ENCODE results near the gene MRPL44. TPM values are rescaled to one million over a fixed set of nuclear protein-coding genes. Genes with fewer than 3 reads are reported as not detected.

MRPL44 gene
- total and polyA plus RNA-seq, 11 donors = 20.7 to 54.2 (median 38.2) TPM

GRCh38 chr2:223943561-223944008 lies 13.7 kb upstream of the MRPL44 start:
- TF ChIP-seq CTCF (IDR thresholded peaks at IDR 0.05) (no peak), POLR2A (IDR thresholded peaks at IDR 0.05) (no peak)
- Histone ChIP-seq H3K27ac (peak overlapping the region; percentile 31 to 98 (median 95)), H3K27me3 (no peaks in the 10 kb centered on the region), H3K36me3 (no peaks in the 10 kb centered on the region), H3K9me3 (no peaks in the 10 kb centered on the region), H3K4me1 (peaks cover 0 to 74% (median 33%) of the 10 kb centered on the region in 12 donors), H3K4me3 (peak overlapping the region; percentile 70 to 100 (median 96))
- intact Hi-C loops (cut with DNase I) = no loop called here
- DNase-seq (peak in 1 of 5 donors; percentile 27), ATAC-seq (peak in 2 of 4 donors; percentile 19 to 51)
- 21 to 38% (median 33%) methylated on average over 7 of the region's 7 CpGs for whole genome bisulfite sequencing, 4 donors

GRCh38 chr2:223944166-223944702 lies 13.0 kb upstream of the MRPL44 start:
- peak; percentile 32 to 68 (median 61) for ATAC-seq

GRCh38 chr2:223944703-223945531 lies 12.3 kb upstream of the MRPL44 start, which contains the start of gene WDFY1:
TSS of gene WDFY1 (minus strand) at chr2:223945335. CDS start at chr2:223945284, 51 bp downstream.
- peak in 1 of 12 donors; percentile 8 for TF ChIP-seq CTCF (IDR thresholded peaks at IDR 0.05)
- TF ChIP-seq POLR2A (IDR thresholded peaks at IDR 0.05) = peak in 1 of 2 donors; percentile 70
- Histone ChIP-seq H3K4me3 (peak within 1 kb of the TSS; percentile 70 to 100 (median 96)), H3K27me3 (no peaks in the 10 kb centered on the region), H3K9me3 (no peaks in the 10 kb centered on the region), H3K27ac (peak within 1 kb of the TSS; percentile 89 to 98 (median 95)), H3K36me3 (no peaks in the 10 kb centered on the region), H3K4me1 (peaks cover 0 to 74% (median 29%) of the 10 kb centered on the region in 12 donors)
- intact Hi-C loops (cut with DNase I) = loop anchor here in 1 of 10 donors (1.0 kb wide), 1 partner anchor 12 kb away; the partner anchor contains the start of gene MRPL44
- ATAC-seq (peak; percentile 87 to 98 (median 96)), DNase-seq (peak; percentile 90 to 96 (median 93))
- WGBS, 4 donors = 0 to 2% (median 1%) methylated on average over 26 to 87 of the region's 87 CpGs

More at GRCh38 chr2:223944166-223944702, 13.0 kb upstream of the MRPL44 start:
- H3K27ac ChIP-seq = peak overlapping the region; percentile 89 to 98 (median 95)
- H3K4me3 ChIP-seq = peak overlapping the region; percentile 70 to 100 (median 96)
- H3K9me3 ChIP-seq = no peaks in the 10 kb centered on the region
- intact Hi-C loops (cut with DNase I) = no loop called here
- H3K36me3 ChIP-seq = no peaks in the 10 kb centered on the region
- WGBS, 4 donors = 0 to 1% (median 0%) methylated on average over 31 to 46 of the region's 46 CpGs
- DNase-seq = peak; percentile 27 to 68 (median 47)
- no peaks in the 10 kb centered on the region for H3K27me3 ChIP-seq
- peaks cover 0 to 74% (median 30%) of the 10 kb centered on the region in 12 donors for H3K4me1 ChIP-seq
- TF ChIP-seq POLR2A (IDR thresholded peaks at IDR 0.05) (no peak), CTCF (IDR thresholded peaks at IDR 0.05) (peak in 1 of 12 donors; percentile 10)

GRCh38 chr2:223945755-223946154 lies 11.5 kb upstream of the MRPL44 start:
- TF ChIP-seq POLR2A (IDR thresholded peaks at IDR 0.05) = no peak
- WGBS, 4 donors = 44 to 51% (median 48%) methylated on average over 4 of the region's 4 CpGs
- Histone ChIP-seq H3K9me3 (no peaks in the 10 kb centered on the region), H3K27ac (peak overlapping the region in 1 of 12 donors; percentile 98), H3K4me1 (peaks cover 0 to 74% (median 28%) of the 10 kb centered on the region in 12 donors), H3K27me3 (no peaks in the 10 kb centered on the region), H3K4me3 (peak overlapping the region in 8 of 12 donors; percentile 89 to 100 (median 98)), H3K36me3 (no peaks in the 10 kb centered on the region)
- DNase-seq = no peak
- intact Hi-C loops (cut with DNase I) = loop anchor here in 1 of 10 donors (1.0 kb wide), 1 partner anchor 12 kb away; the partner anchor contains the start of gene MRPL44
- no peak for ATAC-seq

All from heart left ventricle (tissue), 16 donors.